ENCODE measurements around the gene USF3.

- TF ChIP-seq EP300 (IDR thresholded peaks at IDR 0.05) (peak in 2 of 4 donors; percentile 17 to 35), POLR2A (IDR thresholded peaks at IDR 0.05) (no peak)
These were observed 67.7 kb downstream of the USF3 start for GRCh38 chr3:113628788-113629187.
